GM18873 (cell line): ENCODE measurements around the gene UQCRHL.

ENCODE experiments used
- ATAC-seq: cut with Tn5 transposase; IDR thresholded peaks from one replicate; pipeline ENCODE4 v1.9.1; 2021; ENCODE audit warnings: mild to moderate bottlenecking, moderate library complexity, moderate number of reproducible peaks; ENCODE audit not compliant: unreplicated experiment, low FRiP score

UQCRHL gene

GRCh38 chr1:15761366-15762128 is 45.9 kb downstream of the UQCRHL start:
- ATAC-seq, result no peak

DNA sequence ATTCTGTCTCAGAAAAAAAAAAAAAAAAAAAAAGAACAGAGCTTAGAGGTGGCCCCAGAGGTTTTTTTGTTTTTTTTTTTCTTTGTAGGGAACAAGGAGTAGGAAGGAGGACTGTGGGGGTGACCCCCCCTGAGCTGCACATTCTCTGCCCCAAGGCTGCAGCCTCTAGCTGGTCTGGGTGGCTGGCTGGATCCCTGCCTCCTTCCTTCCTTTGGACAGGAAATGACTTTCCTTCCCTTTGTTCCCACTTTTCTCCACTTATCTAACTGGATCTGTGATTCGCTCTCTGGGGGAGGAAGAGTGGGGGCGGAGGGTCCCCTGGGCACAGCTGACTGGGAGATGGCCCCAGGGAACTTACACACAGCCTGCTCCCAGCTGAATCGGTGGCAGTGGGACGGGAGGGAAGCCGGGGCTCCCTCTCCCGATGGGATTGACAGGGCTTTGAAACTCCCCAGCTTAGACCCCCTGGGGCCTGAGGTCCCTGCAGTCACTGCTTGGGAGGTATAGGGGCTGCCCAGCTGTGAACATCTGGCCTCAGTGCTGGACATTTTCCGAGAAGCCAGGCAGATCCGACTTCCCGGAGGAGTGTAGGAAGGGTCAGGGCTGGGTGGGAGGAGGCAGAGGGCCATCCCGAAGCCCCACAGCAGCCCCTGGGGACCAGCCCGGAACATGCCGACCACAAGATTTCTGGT is 46.8 kb downstream of the UQCRHL start:
- ATAC-seq, result no peak

- ATAC-seq, result no peak
These were observed 48.3 kb downstream of the UQCRHL start for GRCh38 chr1:15758953-15759661.

- ATAC-seq, result no peak
These were observed 49.0 kb downstream of the UQCRHL start, which contains the start of gene FBLIM1 for GRCh38 chr1:15758343-15758931. Gene FBLIM1 (plus strand): TSS chr1:15758795. CDS start chr1:15764984, 6,189 bp downstream.

DNA sequence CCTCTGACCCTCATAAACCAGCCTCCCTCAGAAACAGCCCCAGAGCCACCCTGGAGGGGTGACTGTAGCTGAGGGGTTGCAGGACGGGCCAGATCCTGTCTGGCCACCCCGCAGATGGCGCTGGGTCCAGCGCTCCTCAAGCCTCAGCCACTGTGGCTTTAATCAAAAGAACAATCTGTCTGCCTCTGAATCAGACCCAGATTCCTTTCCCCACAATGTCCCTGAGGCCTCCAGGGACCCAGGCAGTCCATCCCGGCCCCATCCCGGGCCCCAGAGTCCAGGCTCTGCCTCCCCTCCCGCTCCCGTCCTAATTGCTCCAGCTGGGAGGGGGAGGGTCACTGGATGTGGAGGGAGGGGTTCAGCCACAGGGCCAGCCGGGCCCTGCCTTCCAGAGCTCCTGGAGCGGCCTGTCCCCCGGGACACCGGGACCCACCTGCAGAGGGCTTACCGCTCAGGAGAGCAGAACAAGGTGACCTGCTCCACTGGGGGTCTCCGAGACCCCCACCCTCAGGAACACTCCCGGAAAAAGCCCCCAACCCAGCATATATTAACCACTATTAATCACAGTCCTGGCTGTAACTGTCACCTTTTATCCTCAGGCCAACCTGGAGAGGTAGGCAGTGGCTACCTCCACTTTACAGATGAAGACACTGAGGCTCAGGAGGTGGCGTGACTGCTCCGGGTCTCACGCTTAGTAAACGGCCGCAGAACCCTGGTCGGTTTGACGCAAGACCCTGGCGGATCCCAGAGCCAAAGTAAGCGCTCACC is 49.7 kb downstream of the UQCRHL start:
- ATAC-seq, result no peak
